HEK293 (cell line): Measurements from ENCODE around the gene DIP2A.

Source experiments
- BCL11B ChIP-seq: fragments of 450-650 bp; formaldehyde crosslinking; IDR thresholded peaks from 2 replicates; pipeline ENCODE4 v1.5.1; 2016; ENCODE audit warnings: low read depth, missing biosample characterization, missing genetic modification characterization
- GLI4 ChIP-seq: fragments of 450-650 bp; formaldehyde crosslinking; IDR thresholded peaks from 2 replicates; pipeline ENCODE4 v1.5.1; 2016; ENCODE audit warnings: missing biosample characterization, missing genetic modification characterization
- HOXD13 ChIP-seq: sonication (generic); formaldehyde crosslinking; IDR thresholded peaks from 2 replicates; pipeline ENCODE4 v1.8.0; 2022; ENCODE audit warnings: missing genetic modification reagents, borderline replicate concordance
- KLF10 ChIP-seq: fragments of 450-650 bp; IDR thresholded peaks from 2 replicates; pipeline ENCODE4 v1.5.1; 2018; ENCODE audit warnings: missing biosample characterization, mild to moderate bottlenecking, missing genetic modification characterization
- KLF8 ChIP-seq: fragments of 450-650 bp; formaldehyde crosslinking; IDR thresholded peaks from 2 replicates; pipeline ENCODE4 v1.5.1; 2016; ENCODE audit warnings: missing biosample characterization, missing genetic modification characterization
- OVOL3 ChIP-seq: fragments of 450-650 bp; formaldehyde crosslinking; IDR thresholded peaks from 2 replicates; pipeline ENCODE4 v1.5.1; 2016; ENCODE audit warnings: missing biosample characterization, missing genetic modification characterization
- ZBTB8A ChIP-seq: fragments of 450-650 bp; formaldehyde crosslinking; IDR thresholded peaks from 2 replicates; pipeline ENCODE4 v1.5.1; 2016; ENCODE audit warnings: missing biosample characterization, missing genetic modification characterization
- ZNF23 ChIP-seq: fragments of 450-650 bp; formaldehyde crosslinking; IDR thresholded peaks from 2 replicates; pipeline ENCODE4 v1.5.1; 2016; ENCODE audit warnings: missing biosample characterization, missing genetic modification characterization, borderline replicate concordance
- ZNF341 ChIP-seq: fragments of 450-650 bp; formaldehyde crosslinking; IDR thresholded peaks from 2 replicates; pipeline ENCODE4; 2016; ENCODE audit warnings: low read depth, missing biosample characterization, missing genetic modification characterization
- ZNF391 ChIP-seq: fragments of 450-650 bp; formaldehyde crosslinking; IDR thresholded peaks from 2 replicates; pipeline ENCODE4 v1.5.1; 2016; ENCODE audit warnings: low read depth, missing biosample characterization, missing genetic modification characterization, borderline replicate concordance
- ZNF501 ChIP-seq: fragments of 450-650 bp; formaldehyde crosslinking; IDR thresholded peaks from 2 replicates; pipeline ENCODE4 v1.5.1; 2016; ENCODE audit warnings: missing biosample characterization, missing genetic modification characterization
- ZNF518A ChIP-seq: fragments of 450-650 bp; formaldehyde crosslinking; conservative IDR thresholded peaks from 2 replicates; pipeline ENCODE4 v1.5.1; 2016; ENCODE audit warnings: low read depth, missing biosample characterization, missing genetic modification characterization
- ZNF521 ChIP-seq: fragments of 450-650 bp; formaldehyde crosslinking; IDR thresholded peaks from 2 replicates; pipeline ENCODE4 v1.5.1; 2017; ENCODE audit warnings: missing biosample characterization, mild to moderate bottlenecking, missing genetic modification characterization
- ZNF529 ChIP-seq: fragments of 450-650 bp; formaldehyde crosslinking; IDR thresholded peaks from 2 replicates; pipeline ENCODE4 v1.5.1; 2017; ENCODE audit warnings: missing genetic modification characterization, missing biosample characterization; ENCODE audit not compliant: insufficient replicate concordance
- ZNF530 ChIP-seq: fragments of 450-650 bp; formaldehyde crosslinking; IDR thresholded peaks from 2 replicates; pipeline ENCODE4 v1.5.1; 2016; ENCODE audit warnings: low read depth, missing biosample characterization, missing genetic modification characterization
- ZNF549 ChIP-seq: fragments of 450-650 bp; IDR thresholded peaks from 2 replicates; pipeline ENCODE4 v1.5.1; 2018; ENCODE audit warnings: missing biosample characterization, missing genetic modification characterization, mild to moderate bottlenecking, inconsistent platforms, moderate library complexity
- ZNF624 ChIP-seq: fragments of 450-650 bp; formaldehyde crosslinking; IDR thresholded peaks from 2 replicates; pipeline ENCODE4 v1.5.1; 2017; ENCODE audit warnings: missing biosample characterization, missing genetic modification characterization
- ZNF639 ChIP-seq: fragments of 450-650 bp; formaldehyde crosslinking; IDR thresholded peaks from 2 replicates; pipeline ENCODE4 v1.5.1; 2016; ENCODE audit warnings: missing biosample characterization, missing genetic modification characterization
- ZNF701 ChIP-seq: fragments of 450-650 bp; formaldehyde crosslinking; IDR thresholded peaks from 2 replicates; pipeline ENCODE4 v1.5.1; 2016; ENCODE audit warnings: missing biosample characterization, missing genetic modification characterization
- ZNF768 ChIP-seq: fragments of 450-650 bp; formaldehyde crosslinking; IDR thresholded peaks from 2 replicates; pipeline ENCODE4 v1.5.1; 2018; ENCODE audit warnings: missing biosample characterization, mild to moderate bottlenecking, missing genetic modification characterization
- ZNF843 ChIP-seq: fragments of 450-650 bp; formaldehyde crosslinking; IDR thresholded peaks from 2 replicates; pipeline ENCODE4 v1.5.1; 2016; ENCODE audit warnings: missing biosample characterization, missing genetic modification characterization
- ZSCAN16 ChIP-seq: fragments of 450-650 bp; formaldehyde crosslinking; IDR thresholded peaks from 2 replicates; pipeline ENCODE4 v1.5.1; 2016; ENCODE audit warnings: missing biosample characterization, missing genetic modification characterization
- TF ChIP-seq, protein P1 (sequence below): fragments of 450-650 bp; formaldehyde crosslinking; IDR thresholded peaks from 2 replicates; pipeline ENCODE4 v1.5.1; 2016; ENCODE audit warnings: missing biosample characterization, missing genetic modification characterization
- TF ChIP-seq, protein P2 (sequence below): fragments of 450-650 bp; formaldehyde crosslinking; IDR thresholded peaks from 2 replicates; pipeline ENCODE4 v1.5.1; 2016; ENCODE audit warnings: missing biosample characterization, missing genetic modification characterization, low read depth
- TF ChIP-seq, protein P3 (sequence below): fragments of 450-650 bp; formaldehyde crosslinking; IDR thresholded peaks from 2 replicates; pipeline ENCODE4 v1.5.1; 2017; ENCODE audit warnings: missing biosample characterization, missing genetic modification characterization

The DIP2A gene

DNA sequence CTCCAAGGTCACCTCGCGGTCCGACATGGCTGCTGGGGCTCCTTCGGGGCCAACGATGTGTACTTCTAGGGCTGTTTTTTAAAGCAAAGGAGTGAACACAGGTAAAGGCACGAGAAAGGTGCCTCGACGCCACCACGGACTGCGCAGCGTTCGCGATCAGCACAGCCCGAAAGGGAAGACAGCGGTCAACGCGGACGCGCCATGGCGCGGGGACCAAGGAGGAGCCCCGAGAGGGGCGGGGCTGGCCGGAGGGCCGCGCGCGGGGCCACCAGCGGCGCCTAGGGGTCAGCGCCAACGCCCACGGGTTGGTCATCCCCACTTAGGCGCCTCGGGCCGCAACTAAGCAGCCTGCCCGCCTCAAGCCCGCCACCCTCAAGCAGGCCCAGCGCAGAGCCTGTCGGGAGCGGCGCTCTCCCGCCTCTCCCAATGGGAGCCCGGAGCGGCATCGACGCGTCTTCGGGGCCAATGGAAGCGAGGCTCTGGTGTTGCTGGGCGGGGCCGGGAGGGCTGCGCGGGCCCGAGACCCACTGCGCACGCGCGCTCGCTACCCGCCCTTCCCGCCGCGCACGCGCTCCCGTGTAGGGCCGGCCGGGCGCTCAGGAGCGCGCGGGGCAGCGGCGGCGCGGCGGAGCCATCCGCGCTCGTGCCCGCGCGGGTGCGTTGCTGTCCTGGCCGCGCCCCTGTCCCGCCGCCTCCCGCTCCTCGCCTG, at the start of gene DIP2A (continued):
- TF ChIP-seq ZNF529 (tag by site-specific recombination): no peak
- no peak for TF ChIP-seq ZNF501 (tag by site-specific recombination)
- no peak for TF ChIP-seq ZNF521
- no peak for TF ChIP-seq OVOL3 (tag by site-specific recombination)
- no peak for TF ChIP-seq ZSCAN16 (tag by site-specific recombination)
- TF ChIP-seq, protein P1, sequence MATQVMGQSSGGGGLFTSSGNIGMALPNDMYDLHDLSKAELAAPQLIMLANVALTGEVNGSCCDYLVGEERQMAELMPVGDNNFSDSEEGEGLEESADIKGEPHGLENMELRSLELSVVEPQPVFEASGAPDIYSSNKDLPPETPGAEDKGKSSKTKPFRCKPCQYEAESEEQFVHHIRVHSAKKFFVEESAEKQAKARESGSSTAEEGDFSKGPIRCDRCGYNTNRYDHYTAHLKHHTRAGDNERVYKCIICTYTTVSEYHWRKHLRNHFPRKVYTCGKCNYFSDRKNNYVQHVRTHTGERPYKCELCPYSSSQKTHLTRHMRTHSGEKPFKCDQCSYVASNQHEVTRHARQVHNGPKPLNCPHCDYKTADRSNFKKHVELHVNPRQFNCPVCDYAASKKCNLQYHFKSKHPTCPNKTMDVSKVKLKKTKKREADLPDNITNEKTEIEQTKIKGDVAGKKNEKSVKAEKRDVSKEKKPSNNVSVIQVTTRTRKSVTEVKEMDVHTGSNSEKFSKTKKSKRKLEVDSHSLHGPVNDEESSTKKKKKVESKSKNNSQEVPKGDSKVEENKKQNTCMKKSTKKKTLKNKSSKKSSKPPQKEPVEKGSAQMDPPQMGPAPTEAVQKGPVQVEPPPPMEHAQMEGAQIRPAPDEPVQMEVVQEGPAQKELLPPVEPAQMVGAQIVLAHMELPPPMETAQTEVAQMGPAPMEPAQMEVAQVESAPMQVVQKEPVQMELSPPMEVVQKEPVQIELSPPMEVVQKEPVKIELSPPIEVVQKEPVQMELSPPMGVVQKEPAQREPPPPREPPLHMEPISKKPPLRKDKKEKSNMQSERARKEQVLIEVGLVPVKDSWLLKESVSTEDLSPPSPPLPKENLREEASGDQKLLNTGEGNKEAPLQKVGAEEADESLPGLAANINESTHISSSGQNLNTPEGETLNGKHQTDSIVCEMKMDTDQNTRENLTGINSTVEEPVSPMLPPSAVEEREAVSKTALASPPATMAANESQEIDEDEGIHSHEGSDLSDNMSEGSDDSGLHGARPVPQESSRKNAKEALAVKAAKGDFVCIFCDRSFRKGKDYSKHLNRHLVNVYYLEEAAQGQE (tag by site-specific recombination): no peak; the same call in 1 of the 2 replicates
- peak; percentile 78; the same call in 1 of the 2 replicates for TF ChIP-seq KLF8 (tag by site-specific recombination)
- TF ChIP-seq, protein P2, sequence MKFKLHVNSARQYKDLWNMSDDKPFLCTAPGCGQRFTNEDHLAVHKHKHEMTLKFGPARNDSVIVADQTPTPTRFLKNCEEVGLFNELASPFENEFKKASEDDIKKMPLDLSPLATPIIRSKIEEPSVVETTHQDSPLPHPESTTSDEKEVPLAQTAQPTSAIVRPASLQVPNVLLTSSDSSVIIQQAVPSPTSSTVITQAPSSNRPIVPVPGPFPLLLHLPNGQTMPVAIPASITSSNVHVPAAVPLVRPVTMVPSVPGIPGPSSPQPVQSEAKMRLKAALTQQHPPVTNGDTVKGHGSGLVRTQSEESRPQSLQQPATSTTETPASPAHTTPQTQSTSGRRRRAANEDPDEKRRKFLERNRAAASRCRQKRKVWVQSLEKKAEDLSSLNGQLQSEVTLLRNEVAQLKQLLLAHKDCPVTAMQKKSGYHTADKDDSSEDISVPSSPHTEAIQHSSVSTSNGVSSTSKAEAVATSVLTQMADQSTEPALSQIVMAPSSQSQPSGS (tag by site-specific recombination): no peak
- TF ChIP-seq ZNF768 (tag by site-specific recombination): no peak
- TF ChIP-seq BCL11B (tag by site-specific recombination): no peak
- TF ChIP-seq ZNF391 (tag by site-specific recombination): no peak
- no peak for TF ChIP-seq ZNF843
- no peak for TF ChIP-seq ZNF341
- peak; percentile 92 for TF ChIP-seq ZBTB8A (tag by site-specific recombination)
- TF ChIP-seq, protein P3, sequence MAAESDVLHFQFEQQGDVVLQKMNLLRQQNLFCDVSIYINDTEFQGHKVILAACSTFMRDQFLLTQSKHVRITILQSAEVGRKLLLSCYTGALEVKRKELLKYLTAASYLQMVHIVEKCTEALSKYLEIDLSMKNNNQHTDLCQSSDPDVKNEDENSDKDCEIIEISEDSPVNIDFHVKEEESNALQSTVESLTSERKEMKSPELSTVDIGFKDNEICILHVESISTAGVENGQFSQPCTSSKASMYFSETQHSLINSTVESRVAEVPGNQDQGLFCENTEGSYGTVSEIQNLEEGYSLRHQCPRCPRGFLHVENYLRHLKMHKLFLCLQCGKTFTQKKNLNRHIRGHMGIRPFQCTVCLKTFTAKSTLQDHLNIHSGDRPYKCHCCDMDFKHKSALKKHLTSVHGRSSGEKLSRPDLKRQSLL (tag by site-specific recombination): 0 out of 2 replicates have a peak, but pooled peaks have one; percentile 9
- no peak for TF ChIP-seq ZNF639
- TF ChIP-seq GLI4 (tag by site-specific recombination): 0 out of 2 replicates have a peak, but pooled peaks have one; percentile 5
- TF ChIP-seq ZNF624 (tag by site-specific recombination): no peak
- TF ChIP-seq ZNF701 (tag by site-specific recombination): no peak
- TF ChIP-seq ZNF549: no peak
- TF ChIP-seq ZNF23 (tag by site-specific recombination): no peak
- peak; percentile 74 for TF ChIP-seq KLF10
- TF ChIP-seq ZNF518A: no peak
- no peak for TF ChIP-seq ZNF530 (tag by site-specific recombination)
- TF ChIP-seq HOXD13 (CRISPR knock-in tag): no peak
